Peyer's patch (tissue), 4 donors: ENCODE measurements around the gene ZBED1.

Experiments
- CTCF ChIP-seq, 6 experiments: fragments of 450-650 bp in 4 of 6; fragments of 200-600 bp in 2 of 6; sonication (generic) in 1 of 6; IDR thresholded peaks; one replicate each; pipeline ENCODE4 v1.5.1; 2017 to 2019; ENCODE audit warnings: antibody characterized with exemption in 6 of 6, mild to moderate bottlenecking in 3 of 6, moderate library complexity in 1 of 6
- POLR2A ChIP-seq, 2 donors: fragments of 450-650 bp; IDR thresholded peaks; one replicate each; pipeline ENCODE4 v1.5.1; 2017; ENCODE audit warnings: antibody characterized with exemption in 2 of 2, mild to moderate bottlenecking in 2 of 2, moderate library complexity in 2 of 2

GRCh38 chrX:2452799-2453198, 48.0 kb downstream of the ZBED1 start:
- TF ChIP-seq POLR2A (IDR thresholded peaks at IDR 0.05) (no peak), CTCF (IDR thresholded peaks at IDR 0.05) (no peak)
